ENCODE data around the gene TNFSF12. TPM values are rescaled to one million over a fixed set of nuclear protein-coding genes. Genes with fewer than 3 reads are reported as not detected.

Gene TNFSF12
- total RNA-seq, 1 donor from 2014 or later: 3.4 TPM

DNA sequence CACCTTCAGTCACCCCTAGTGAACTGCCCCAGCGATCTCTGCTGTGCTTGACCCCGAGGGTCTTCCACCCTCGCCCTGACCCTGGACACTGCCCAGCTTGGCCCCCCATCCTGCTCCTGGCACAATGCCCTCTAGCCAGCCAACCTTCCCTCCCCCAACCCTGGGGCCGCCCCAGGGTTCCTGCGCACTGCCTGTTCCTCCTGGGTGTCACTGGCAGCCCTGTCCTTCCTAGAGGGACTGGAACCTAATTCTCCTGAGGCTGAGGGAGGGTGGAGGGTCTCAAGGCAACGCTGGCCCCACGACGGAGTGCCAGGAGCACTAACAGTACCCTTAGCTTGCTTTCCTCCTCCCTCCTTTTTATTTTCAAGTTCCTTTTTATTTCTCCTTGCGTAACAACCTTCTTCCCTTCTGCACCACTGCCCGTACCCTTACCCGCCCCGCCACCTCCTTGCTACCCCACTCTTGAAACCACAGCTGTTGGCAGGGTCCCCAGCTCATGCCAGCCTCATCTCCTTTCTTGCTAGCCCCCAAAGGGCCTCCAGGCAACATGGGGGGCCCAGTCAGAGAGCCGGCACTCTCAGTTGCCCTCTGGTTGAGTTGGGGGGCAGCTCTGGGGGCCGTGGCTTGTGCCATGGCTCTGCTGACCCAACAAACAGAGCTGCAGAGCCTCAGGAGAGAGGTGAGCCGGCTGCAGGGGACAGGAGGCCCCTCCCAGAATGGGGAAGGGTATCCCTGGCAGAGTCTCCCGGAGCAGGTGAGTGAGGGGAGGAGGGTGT is 9.9 kb downstream of the TNFSF12 start, which contains the start of gene TNFSF13:
TNFSF13 (plus strand) TSS at position 207 of the 776 bp plus-strand sequence; CDS start at position 497, 290 bp downstream.
- Histone ChIP-seq H3K27ac (ENCODE audit: low read depth, low read length) (no peak within 1 kb of the TSS), H3K9me3 (ENCODE audit: insufficient read depth, low read depth, low read length) (no peaks in the 10 kb centered on the region), H3K79me2 (ENCODE audit: insufficient read depth, low read length) (peaks cover 20% of the 10 kb centered on the region), H3K4me1 (ENCODE audit: insufficient read depth, low read length) (peaks cover 25% of the 10 kb centered on the region), H3K4me2 (ENCODE audit: low read length) (peak within 1 kb of the TSS; percentile 59), H3K36me3 (ENCODE audit: insufficient read depth, low read length) (no peaks in the 10 kb centered on the region), H2AFZ (ENCODE audit: low read depth, low read length) (peak within 1 kb of the TSS; percentile 64), H3K4me3 (ENCODE audit: insufficient read depth, low read depth, low read length) (no peak within 1 kb of the TSS), H3K9ac (ENCODE audit: low read length) (peak within 1 kb of the TSS; percentile 28), H4K20me1 (ENCODE audit: insufficient read depth, low read length) (peaks cover under 1% of the 10 kb centered on the region), H3K27me3 (ENCODE audit: insufficient read depth, low read length) (no peaks in the 10 kb centered on the region)
- H3K27ac Mint-ChIP-seq (ENCODE audit: unreplicated experiment): peak within 1 kb of the TSS; percentile 53
- no peaks in the 10 kb centered on the region for H3K36me3 Mint-ChIP-seq (ENCODE audit: low read depth, unreplicated experiment)
- H3K4me3 Mint-ChIP-seq (ENCODE audit: unreplicated experiment): peak within 1 kb of the TSS; percentile 62
- no peaks in the 10 kb centered on the region for H3K9me3 Mint-ChIP-seq (ENCODE audit: unreplicated experiment)
- DNase-seq (ENCODE audit: low read depth) (no peak), FAIRE-seq (no peak)
- H3K27me3 Mint-ChIP-seq (ENCODE audit: low read depth, unreplicated experiment): no peaks in the 10 kb centered on the region
- peaks cover 17% of the 10 kb centered on the region for H3K4me1 Mint-ChIP-seq (ENCODE audit: low read depth, unreplicated experiment)
- no peak for TF ChIP-seq EZH2 (IDR thresholded peaks at IDR 0.05; ENCODE audit: insufficient read depth, low read length)
- TF ChIP-seq, protein P1, sequence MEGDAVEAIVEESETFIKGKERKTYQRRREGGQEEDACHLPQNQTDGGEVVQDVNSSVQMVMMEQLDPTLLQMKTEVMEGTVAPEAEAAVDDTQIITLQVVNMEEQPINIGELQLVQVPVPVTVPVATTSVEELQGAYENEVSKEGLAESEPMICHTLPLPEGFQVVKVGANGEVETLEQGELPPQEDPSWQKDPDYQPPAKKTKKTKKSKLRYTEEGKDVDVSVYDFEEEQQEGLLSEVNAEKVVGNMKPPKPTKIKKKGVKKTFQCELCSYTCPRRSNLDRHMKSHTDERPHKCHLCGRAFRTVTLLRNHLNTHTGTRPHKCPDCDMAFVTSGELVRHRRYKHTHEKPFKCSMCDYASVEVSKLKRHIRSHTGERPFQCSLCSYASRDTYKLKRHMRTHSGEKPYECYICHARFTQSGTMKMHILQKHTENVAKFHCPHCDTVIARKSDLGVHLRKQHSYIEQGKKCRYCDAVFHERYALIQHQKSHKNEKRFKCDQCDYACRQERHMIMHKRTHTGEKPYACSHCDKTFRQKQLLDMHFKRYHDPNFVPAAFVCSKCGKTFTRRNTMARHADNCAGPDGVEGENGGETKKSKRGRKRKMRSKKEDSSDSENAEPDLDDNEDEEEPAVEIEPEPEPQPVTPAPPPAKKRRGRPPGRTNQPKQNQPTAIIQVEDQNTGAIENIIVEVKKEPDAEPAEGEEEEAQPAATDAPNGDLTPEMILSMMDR (IDR thresholded peaks at IDR 0.05; ENCODE audit: insufficient read depth, low read depth, low read length): no peak

DNA sequence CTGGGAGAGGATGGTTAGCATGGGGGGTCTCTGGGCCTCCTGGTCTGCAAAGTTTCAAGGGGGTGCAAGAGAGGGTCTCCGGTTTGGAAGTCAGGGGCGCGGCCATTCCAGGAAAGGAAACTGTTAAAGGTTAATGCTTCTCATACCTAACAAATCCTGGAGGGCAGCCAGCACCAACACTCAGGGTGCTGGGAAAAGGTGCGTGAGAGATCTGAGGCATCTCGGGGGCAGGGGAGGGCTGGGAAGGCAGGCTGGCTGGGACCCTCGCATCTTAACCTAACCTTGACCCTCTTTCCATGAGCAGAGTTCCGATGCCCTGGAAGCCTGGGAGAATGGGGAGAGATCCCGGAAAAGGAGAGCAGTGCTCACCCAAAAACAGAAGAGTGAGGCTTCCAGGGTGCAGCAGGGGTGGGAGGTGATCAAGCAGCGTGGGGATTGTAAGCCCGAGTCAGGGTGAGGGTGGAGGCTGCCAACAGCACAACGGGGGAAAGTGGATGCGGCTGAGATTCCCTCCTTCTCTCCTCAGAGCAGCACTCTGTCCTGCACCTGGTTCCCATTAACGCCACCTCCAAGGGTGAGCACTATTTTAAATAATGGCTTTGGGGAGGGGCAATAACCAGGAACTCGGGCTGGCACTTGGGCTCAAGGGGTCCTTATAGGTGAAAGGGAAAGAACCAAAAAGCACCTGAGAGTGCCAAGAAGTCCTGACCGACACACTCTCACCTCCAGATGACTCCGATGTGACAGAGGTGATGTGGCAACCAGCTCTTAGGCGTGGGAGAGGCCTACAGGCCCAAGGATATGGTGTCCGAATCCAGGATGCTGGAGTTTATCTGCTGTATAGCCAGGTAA is 10.7 kb downstream of the TNFSF12 start:
- Mint-ChIP-seq H3K4me3 (ENCODE audit: unreplicated experiment) (peak overlapping the region; percentile 89), H3K27me3 (ENCODE audit: low read depth, unreplicated experiment) (no peaks in the 10 kb centered on the region), H3K36me3 (ENCODE audit: low read depth, unreplicated experiment) (no peaks in the 10 kb centered on the region), H3K4me1 (ENCODE audit: low read depth, unreplicated experiment) (peaks cover 17% of the 10 kb centered on the region), H3K27ac (ENCODE audit: unreplicated experiment) (peak overlapping the region; percentile 53), H3K9me3 (ENCODE audit: unreplicated experiment) (no peaks in the 10 kb centered on the region)
- H3K4me2 ChIP-seq (ENCODE audit: low read length): no peak overlapping the region
- H3K79me2 ChIP-seq (ENCODE audit: insufficient read depth, low read length): peaks cover 28% of the 10 kb centered on the region
- H4K20me1 ChIP-seq (ENCODE audit: insufficient read depth, low read length): peaks cover 9% of the 10 kb centered on the region
- no peak for FAIRE-seq
- peaks cover 25% of the 10 kb centered on the region for H3K4me1 ChIP-seq (ENCODE audit: insufficient read depth, low read length)
- H3K27me3 ChIP-seq (ENCODE audit: insufficient read depth, low read length): no peaks in the 10 kb centered on the region
- no peak overlapping the region for H3K4me3 ChIP-seq (ENCODE audit: insufficient read depth, low read depth, low read length)
- H3K36me3 ChIP-seq (ENCODE audit: insufficient read depth, low read length): peaks cover 1% of the 10 kb centered on the region
- no peaks in the 10 kb centered on the region for H3K9me3 ChIP-seq (ENCODE audit: insufficient read depth, low read depth, low read length)
- DNase-seq (ENCODE audit: low read depth): no peak
- H3K27ac ChIP-seq (ENCODE audit: low read depth, low read length): no peak overlapping the region
- TF ChIP-seq EZH2 (IDR thresholded peaks at IDR 0.05; ENCODE audit: insufficient read depth, low read length): no peak
- TF ChIP-seq, protein P1 (IDR thresholded peaks at IDR 0.05; ENCODE audit: insufficient read depth, low read depth, low read length): no peak
- peak overlapping the region; percentile 88 for H3K9ac ChIP-seq (ENCODE audit: low read length)
- H2AFZ ChIP-seq (ENCODE audit: low read depth, low read length): no peak overlapping the region
